ENCODE measurements around the gene CDH5.

DNA sequence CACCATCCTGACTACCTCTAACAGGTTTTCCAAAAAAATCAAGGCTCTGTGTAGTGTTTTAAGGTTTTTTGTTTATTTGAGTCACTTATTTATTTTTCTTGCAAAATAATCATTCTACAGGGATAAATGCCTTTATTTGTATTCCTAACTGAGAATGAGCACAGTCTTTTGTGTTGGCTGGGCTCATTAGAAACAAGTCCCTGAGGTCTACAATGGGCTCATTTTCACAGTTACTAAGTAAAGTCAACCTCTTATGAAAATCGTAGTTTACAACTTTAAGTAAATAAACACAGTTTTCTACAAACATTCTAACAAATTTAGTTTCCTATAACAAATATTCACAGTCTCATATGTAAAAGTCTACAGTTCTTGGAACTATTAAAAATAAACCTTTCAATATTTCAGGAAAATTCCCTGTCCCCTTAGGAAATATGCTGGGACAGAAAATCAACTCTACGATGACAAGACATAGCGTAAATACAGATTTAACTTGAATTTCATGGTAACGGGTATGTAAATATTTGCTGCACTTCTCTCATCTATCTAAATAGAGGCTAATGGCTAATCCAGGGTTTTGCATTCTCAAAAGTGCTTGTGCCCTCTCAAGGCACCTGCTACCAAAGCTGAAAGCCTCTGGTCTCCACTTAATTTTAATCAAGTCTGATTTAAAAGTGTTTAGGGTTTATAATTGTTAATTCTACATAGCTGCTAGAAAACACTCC lies 31.5 kb upstream of the CDH5 start:
- TF ChIP-seq, protein P1, sequence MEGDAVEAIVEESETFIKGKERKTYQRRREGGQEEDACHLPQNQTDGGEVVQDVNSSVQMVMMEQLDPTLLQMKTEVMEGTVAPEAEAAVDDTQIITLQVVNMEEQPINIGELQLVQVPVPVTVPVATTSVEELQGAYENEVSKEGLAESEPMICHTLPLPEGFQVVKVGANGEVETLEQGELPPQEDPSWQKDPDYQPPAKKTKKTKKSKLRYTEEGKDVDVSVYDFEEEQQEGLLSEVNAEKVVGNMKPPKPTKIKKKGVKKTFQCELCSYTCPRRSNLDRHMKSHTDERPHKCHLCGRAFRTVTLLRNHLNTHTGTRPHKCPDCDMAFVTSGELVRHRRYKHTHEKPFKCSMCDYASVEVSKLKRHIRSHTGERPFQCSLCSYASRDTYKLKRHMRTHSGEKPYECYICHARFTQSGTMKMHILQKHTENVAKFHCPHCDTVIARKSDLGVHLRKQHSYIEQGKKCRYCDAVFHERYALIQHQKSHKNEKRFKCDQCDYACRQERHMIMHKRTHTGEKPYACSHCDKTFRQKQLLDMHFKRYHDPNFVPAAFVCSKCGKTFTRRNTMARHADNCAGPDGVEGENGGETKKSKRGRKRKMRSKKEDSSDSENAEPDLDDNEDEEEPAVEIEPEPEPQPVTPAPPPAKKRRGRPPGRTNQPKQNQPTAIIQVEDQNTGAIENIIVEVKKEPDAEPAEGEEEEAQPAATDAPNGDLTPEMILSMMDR (optimal IDR thresholded peaks at IDR 0.05 in 1 of 3, IDR thresholded peaks at IDR 0.05 in 1 of 3, conservative IDR thresholded peaks at IDR 0.05 in 1 of 3; ENCODE audit: extremely low read depth in 1 of 3, insufficient read depth in 2 of 3, low read length in 3 of 3), result no peak
- TF ChIP-seq EZH2 (IDR thresholded peaks at IDR 0.05; ENCODE audit: low read length), result no peak

Measured in keratinocyte (primary cell).